Endothelial cell of umbilical vein (primary cell): Measurements from ENCODE around the gene FPR1. TPM values are rescaled to one million over a fixed set of nuclear protein-coding genes. Genes with fewer than 3 reads are reported as not detected.

Experiments used
- BruUV-seq: library from RNA; stranded (reverse); fragments of 400-500 nt; replicated peaks from 2 replicates; lab custom pipeline; 2021; lab: Mats Ljungman, UMichigan
- CTCF ChIA-PET: fragments of 300-600, 350-600 bp; sonication (Branson Sonifier 250); formaldehyde crosslinking; loops from one replicate; lab custom pipeline; 2021; ENCODE audit warnings: antibody characterized with exemption, inconsistent platforms; lab: Charles Lee
- POLR2A ChIA-PET: fragments of 300-600, 350-600 bp; sonication (Branson Sonifier 250); formaldehyde crosslinking; loops from one replicate; lab custom pipeline; 2021; ENCODE audit warnings: antibody characterized with exemption, inconsistent platforms; lab: Charles Lee
- DNase-seq: peaks from one replicate; pipeline ENCODE4 v3.0.0-alpha.2; 2011; ENCODE audit warnings: low read depth, low spot score
- FAIRE-seq: peaks from 2 replicates; lab custom pipeline; 2011; peaks lifted over from hg19 to GRCh38; lab: Jason Lieb, UNC
- H2AFZ ChIP-seq: 2 replicates; pipeline ENCODE4 v1.6.0; 2012; ENCODE audit warnings: low read depth, low read length, control low read depth, inconsistent platforms
- H3K27ac ChIP-seq: 2 replicates; pipeline ENCODE4 v1.5.1; 2011; ENCODE audit warnings: low read depth, mild to moderate bottlenecking, control low read depth, low read length, moderate library complexity; ENCODE audit not compliant: insufficient read depth
- H3K27me3 ChIP-seq, 2 experiments: 2 replicates each; pipeline versions ENCODE4 v1.6.0 to v1.6.1; 2011; ENCODE audit warnings: low read length in 2 of 2, mixed read lengths in 1 of 2; ENCODE audit not compliant: control insufficient read depth in 2 of 2, insufficient read depth in 2 of 2
- H3K36me3 ChIP-seq, 2 experiments: 2 replicates in 1 of 2; 3 replicates in 1 of 2; pipeline ENCODE4 v1.5.1; 2011; ENCODE audit warnings: low read length in 2 of 2, mild to moderate bottlenecking in 1 of 2, moderate library complexity in 1 of 2; ENCODE audit not compliant: control insufficient read depth in 2 of 2, insufficient read depth in 2 of 2; ENCODE audit errors: extremely low read depth in 1 of 2
- H3K4me1 ChIP-seq: 3 replicates; pipeline ENCODE4 v1.5.1; 2011; ENCODE audit warnings: mild to moderate bottlenecking, low read length; ENCODE audit not compliant: control insufficient read depth, insufficient read depth; ENCODE audit errors: extremely low read depth
- H3K4me2 ChIP-seq: 2 replicates; pipeline ENCODE4 v1.6.1; 2011; ENCODE audit warnings: low read length, control low read depth, mixed read lengths; ENCODE audit not compliant: insufficient read depth
- H3K4me3 ChIP-seq, 3 experiments: fragments of 200-600 bp in 1 of 3; sonication (generic), shearing (Covaris generic) in 1 of 3; replicated peaks in 1 of 3; 2 replicates each; pipeline ENCODE4 v1.5.1; 2011 to 2016; ENCODE audit warnings: control low read depth in 3 of 3, low read length in 3 of 3, mild to moderate bottlenecking in 2 of 3, inconsistent platforms in 1 of 3, low read depth in 1 of 3, moderate library complexity in 1 of 3; ENCODE audit not compliant: insufficient read depth in 1 of 3
- H3K79me2 ChIP-seq: 2 replicates; pipeline ENCODE4 v1.6.0; 2012; ENCODE audit warnings: low read length, inconsistent platforms; ENCODE audit not compliant: control insufficient read depth, insufficient read depth
- H3K9ac ChIP-seq: replicated peaks from 2 replicates; pipeline ENCODE3; 2011; ENCODE audit warnings: low read length, control low read depth; ENCODE audit not compliant: insufficient read depth; ENCODE audit errors: extremely low read depth
- H3K9me1 ChIP-seq: replicated peaks from 3 replicates; pipeline ENCODE4 v1.6.0; 2011; ENCODE audit warnings: mild to moderate bottlenecking, low read length; ENCODE audit not compliant: control insufficient read depth, insufficient read depth; ENCODE audit errors: extremely low read depth
- H3K9me3 ChIP-seq: replicated peaks from 2 replicates; pipeline ENCODE4 v1.5.1; 2012; ENCODE audit warnings: low read length, inconsistent platforms; ENCODE audit not compliant: control insufficient read depth, insufficient read depth
- H4K20me1 ChIP-seq: replicated peaks from 2 replicates; pipeline ENCODE3; 2011; ENCODE audit warnings: mild to moderate bottlenecking, low read length; ENCODE audit not compliant: control insufficient read depth, insufficient read depth; ENCODE audit errors: extremely low read depth
- CTCF ChIP-seq, 2 donors: IDR thresholded peaks; 1 replicate in 1 of 2; 2 replicates in 1 of 2; pipeline ENCODE4 v1.5.1; 2011; ENCODE audit warnings: low read length in 2 of 2, mild to moderate bottlenecking in 2 of 2, moderate library complexity in 2 of 2, control low read depth in 1 of 2, inconsistent platforms in 1 of 2, low read depth in 1 of 2; ENCODE audit not compliant: insufficient read depth in 1 of 2; ENCODE audit errors: extremely low read depth in 1 of 2
- FOS ChIP-seq: IDR thresholded peaks from 2 replicates; pipeline ENCODE4 v1.6.1; 2011; ENCODE audit warnings: mild to moderate bottlenecking, low read length, moderate library complexity, borderline replicate concordance; ENCODE audit not compliant: insufficient read depth
- GATA2 ChIP-seq: IDR thresholded peaks from 2 replicates; pipeline ENCODE4 v1.7.0; 2011; ENCODE audit warnings: low read depth, mild to moderate bottlenecking, moderate library complexity, mixed read lengths, low read length; ENCODE audit not compliant: insufficient read length, insufficient read depth
- JUN ChIP-seq: IDR thresholded peaks from 2 replicates; pipeline ENCODE4 v1.6.1; 2011; ENCODE audit warnings: borderline replicate concordance, low read depth; ENCODE audit not compliant: insufficient read length, insufficient read depth
- POLR2A ChIP-seq: IDR thresholded peaks from 2 replicates; pipeline ENCODE4 v1.6.1; 2012; ENCODE audit warnings: low read depth, mild to moderate bottlenecking, control low read depth, low read length
- dilution Hi-C: fragments of 300-500 bp; cut with MboI; formaldehyde crosslinking; loops from one replicate; pipeline ENCODE4 v1.15.0; 2019; ENCODE audit warnings: low sequenced_read_pairs; ENCODE audit not compliant: extremely low pct_ligation_motif_present
- intact Hi-C: fragments of 100-400 bp; cut with micrococcal nuclease; formaldehyde crosslinking; loops from one replicate; pipeline ENCODE4 v1.10.0; 2022
- polyA plus RNA-seq, 4 experiments: library from polyadenylated mRNA; depleted of rRNA in 3 of 4; stranded (reverse) in 3 of 4; unstranded in 1 of 4; fragments of >200 nt; gene quantifications; 2 replicates each; pipeline versions ENCODE4 v1.2.1 to v1.2.3, GENCODE V29; 2011 to 2012; ENCODE audit warnings: missing spikeins in 1 of 4
- total RNA-seq: library from RNA; stranded (reverse); gene quantifications from 2 replicates; pipeline ENCODE4 v1.2.3, GENCODE V29; 2021

FPR1 gene
- total and polyA plus RNA-seq, 2 donors (not counting 3 experiments of a cell fraction or from before 2014, with no cell fraction given), result not detected

- H3K36me3 ChIP-seq, result no peaks in the 10 kb centered on the region
- no peak for FAIRE-seq
- no peaks in the 10 kb centered on the region for H3K4me1 ChIP-seq
- peaks cover 4 to 6% of the 10 kb centered on the region in 2 experiments for H3K27me3 ChIP-seq
- BruUV-seq, result no TSS peak
- no peak overlapping the region for H3K4me2 ChIP-seq
- dilution Hi-C loops, result no loop called here
- H3K79me2 ChIP-seq, result no peaks in the 10 kb centered on the region
- CTCF ChIA-PET, result no interaction called here
- H4K20me1 ChIP-seq, result no peaks in the 10 kb centered on the region
- intact Hi-C loops, result no loop called here
- no peak for TF ChIP-seq FOS
- TF ChIP-seq JUN, result no peak
- no peak for TF ChIP-seq CTCF (IDR thresholded peaks at IDR 0.05; ENCODE audit: extremely low read depth in 1 of 2, insufficient read depth in 1 of 2, low read depth in 1 of 2, low read length in 2 of 2)
- no peak for TF ChIP-seq GATA2
- no peak for TF ChIP-seq POLR2A
- POLR2A ChIA-PET, result no interaction called here
- H3K27ac ChIP-seq, result no peak overlapping the region
- H3K9ac ChIP-seq, result no peak overlapping the region
- no peaks in the 10 kb centered on the region for H3K9me1 ChIP-seq
- no peak for DNase-seq
- H2AFZ ChIP-seq, result no peak overlapping the region
- H3K4me3 ChIP-seq, result no peak overlapping the region
- no peaks in the 10 kb centered on the region for H3K9me3 ChIP-seq
Observed at GRCh38 chr19:51713319-51714285, 38.1 kb downstream of the FPR1 start.
